ENCODE results near the gene PTPRT.

DNA sequence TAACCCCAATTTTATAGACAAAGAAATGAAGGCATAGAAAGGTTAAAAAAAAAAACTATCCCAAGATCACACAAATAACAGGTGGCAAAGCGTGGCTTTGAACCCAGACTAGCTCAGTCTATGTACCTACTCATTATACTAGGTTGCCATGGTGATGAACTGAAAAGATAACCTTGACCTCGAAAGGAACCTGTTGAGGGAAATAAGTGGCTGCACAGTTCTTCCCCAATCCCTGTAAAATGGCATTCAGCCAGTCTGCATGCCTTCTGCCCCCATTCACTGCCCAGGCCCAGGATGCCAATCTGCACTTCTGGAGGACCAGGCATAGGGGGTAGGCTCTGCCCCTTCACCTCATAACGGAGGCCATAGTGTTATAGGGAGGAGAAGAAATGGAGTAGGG, 295.2 kb downstream of the PTPRT start:
- TF ChIP-seq POLR2AphosphoS5 (IDR thresholded peaks at IDR 0.05; ENCODE audit: low read depth, low read length) (no peak), TCF7L2 (IDR thresholded peaks at IDR 0.05; ENCODE audit: borderline replicate concordance, extremely low read depth, insufficient read depth, insufficient read length) (no peak), CTCF (IDR thresholded peaks at IDR 0.05 in 2 of 3, conservative IDR thresholded peaks at IDR 0.05 in 1 of 3; ENCODE audit: borderline replicate concordance in 1 of 3, insufficient read depth in 1 of 3, low read depth in 2 of 3, low read length in 2 of 3) (no peak), POLR2A (IDR thresholded peaks at IDR 0.05; ENCODE audit: borderline replicate concordance, extremely low read depth, insufficient read depth, insufficient read length) (no peak), ZNF274 (IDR thresholded peaks at IDR 0.05; ENCODE audit: low read depth, low read length) (no peak)

Data from HCT116 (cell line).